T-cell (primary cell): ENCODE data around the gene RET. TPM values are rescaled to one million over a fixed set of nuclear protein-coding genes. Genes with fewer than 3 reads are reported as not detected.
A peak's percentile ranks its signal among the peaks of the same experiment; 100 is the strongest.

Experiments
- ATAC-seq, 4 experiments: fragments of 200-7000 bp in 3 of 4; fragments of 150-1000 bp in 1 of 4; cut with Tn5 transposase; replicated peaks in 1 of 4; 1 replicate in 3 of 4; 2 replicates in 1 of 4; pipeline ENCODE4 v1.10.0; 2021; ENCODE audit warnings: moderate library complexity in 3 of 4, mild to moderate bottlenecking in 2 of 4, moderate number of reproducible peaks in 1 of 4
- CTCF ChIA-PET, 2 donors: fragments of 300-600 bp; sonication (Branson Sonifier 250); formaldehyde crosslinking; loops; one replicate each; lab custom pipeline; 2022; ENCODE audit warnings: antibody characterized with exemption in 2 of 2; lab: Charles Lee
- POLR2A ChIA-PET, 2 donors: fragments of 300-600 bp; sonication (Branson Sonifier 250); formaldehyde crosslinking; loops; one replicate each; lab custom pipeline; 2022; ENCODE audit warnings: antibody characterized with exemption in 2 of 2; lab: Charles Lee
- DNase-seq, 35 experiments: peaks; one replicate each; pipeline versions ENCODE4 v3.0.0 to v3.0.0-alpha.2; 2013 to 2023
- H3K27ac ChIP-seq: one replicate; pipeline ENCODE4 v1.5.1; 2013; ENCODE audit warnings: low read length
- H3K27me3 ChIP-seq, 2 experiments: replicated peaks in 1 of 2; 1 replicate in 1 of 2; 2 replicates in 1 of 2; pipeline versions ENCODE4 v1.6.1 to v1.7.0; 2013; ENCODE audit warnings: low read length in 1 of 2, mixed read lengths in 1 of 2; ENCODE audit not compliant: control insufficient read depth in 2 of 2, insufficient read depth in 2 of 2; ENCODE audit errors: extremely low read depth in 1 of 2
- H3K36me3 ChIP-seq, 2 donors: 1 replicate in 1 of 2; 2 replicates in 1 of 2; pipeline versions ENCODE4 v1.6.1 to v1.7.0; 2013; ENCODE audit warnings: low read length in 1 of 2; ENCODE audit not compliant: control insufficient read depth in 2 of 2, insufficient read depth in 1 of 2; ENCODE audit errors: extremely low read depth in 1 of 2
- H3K4me1 ChIP-seq, 2 experiments: 1 replicate in 1 of 2; 2 replicates in 1 of 2; pipeline versions ENCODE4 v1.6.1 to v1.7.0; 2013; ENCODE audit warnings: low read length in 2 of 2, mixed read lengths in 1 of 2; ENCODE audit not compliant: insufficient read depth in 2 of 2, control insufficient read depth in 1 of 2; ENCODE audit errors: extremely low read depth in 1 of 2
- H3K4me3 ChIP-seq, 2 donors: 1 replicate in 1 of 2; 2 replicates in 1 of 2; pipeline versions ENCODE4 v1.5.1 to v1.7.0; 2013; ENCODE audit warnings: mild to moderate bottlenecking in 2 of 2, low read length in 1 of 2, moderate library complexity in 1 of 2; ENCODE audit not compliant: control insufficient read depth in 1 of 2; ENCODE audit errors: extremely low read depth in 1 of 2
- H3K9me3 ChIP-seq: 2 replicates; pipeline ENCODE4 v1.7.0; 2013
- H3K27ac Mint-ChIP-seq, 2 donors: one replicate each; pipeline ENCODE4 v1.8.0; 2020 to 2021; ENCODE audit warnings: mild to moderate bottlenecking in 2 of 2, mixed read lengths in 2 of 2
- H3K27me3 Mint-ChIP-seq, 2 donors: one replicate each; pipeline ENCODE4 v1.8.0; 2021 to 2022; ENCODE audit warnings: mixed read lengths in 2 of 2
- H3K36me3 Mint-ChIP-seq: one replicate; pipeline ENCODE4 v1.8.0; 2021; ENCODE audit warnings: mixed read lengths
- H3K4me1 Mint-ChIP-seq, 3 donors: one replicate each; pipeline ENCODE4 v1.8.0; 2020 to 2022; ENCODE audit warnings: mixed read lengths in 3 of 3, mild to moderate bottlenecking in 1 of 3
- H3K4me3 Mint-ChIP-seq, 3 donors: one replicate each; pipeline ENCODE4 v1.8.0; 2020 to 2022; ENCODE audit warnings: mild to moderate bottlenecking in 3 of 3, mixed read lengths in 3 of 3, moderate library complexity in 3 of 3
- H3K9me3 Mint-ChIP-seq, 3 donors: one replicate each; pipeline ENCODE4 v1.8.0; 2020 to 2022; ENCODE audit warnings: mixed read lengths in 3 of 3
- WGBS: methylation state at CpG from one replicate; pipeline ENCODE4 v1.1.5; 2013; ENCODE audit warnings: missing lambda C conversion rate; ENCODE audit not compliant: insufficient coverage; 5-methylcytosine and 5-hydroxymethylcytosine counted together
- total RNA-seq, 35 experiments: library from RNA in 6 of 35; stranded (reverse) in 6 of 35; fragments of 120-200 nt in 1 of 35; gene quantifications; one replicate each; pipeline versions ENCODE4 v1.2.1 to v1.2.4 and lab custom pipeline; 2013 to 2026

RET gene
- total RNA-seq, 5 donors from 2014 or later (not counting 1 experiment from before 2014, with no cell fraction given): 0.13 to 0.25 (median 0.15) TPM; not detected in 2

GRCh38 chr10:43131256-43131655 is 54.4 kb downstream of the RET start:
- H3K36me3 ChIP-seq: no peaks in the 10 kb centered on the region
- no peak overlapping the region for H3K27ac ChIP-seq
- Mint-ChIP-seq H3K27me3 (no peaks in the 10 kb centered on the region), H3K4me3 (no peak overlapping the region), H3K4me1 (peaks cover 10 to 30% (median 17%) of the 10 kb centered on the region in 3 donors), H3K9me3 (no peaks in the 10 kb centered on the region), H3K36me3 (no peaks in the 10 kb centered on the region), H3K27ac (no peak overlapping the region)
- H3K4me1 ChIP-seq: peaks cover 0 to 12% of the 10 kb centered on the region in 2 experiments
- WGBS: 89% methylated on average over 5 of the region's 11 CpGs
- POLR2A ChIA-PET: no interaction called here
- DNase-seq (no peak), ATAC-seq (no peak)
- CTCF ChIA-PET: no interaction called here
- H3K4me3 ChIP-seq: no peak overlapping the region
- H3K9me3 ChIP-seq: no peaks in the 10 kb centered on the region
- H3K27me3 ChIP-seq: peaks cover 0 to 6% of the 10 kb centered on the region in 2 experiments

DNA sequence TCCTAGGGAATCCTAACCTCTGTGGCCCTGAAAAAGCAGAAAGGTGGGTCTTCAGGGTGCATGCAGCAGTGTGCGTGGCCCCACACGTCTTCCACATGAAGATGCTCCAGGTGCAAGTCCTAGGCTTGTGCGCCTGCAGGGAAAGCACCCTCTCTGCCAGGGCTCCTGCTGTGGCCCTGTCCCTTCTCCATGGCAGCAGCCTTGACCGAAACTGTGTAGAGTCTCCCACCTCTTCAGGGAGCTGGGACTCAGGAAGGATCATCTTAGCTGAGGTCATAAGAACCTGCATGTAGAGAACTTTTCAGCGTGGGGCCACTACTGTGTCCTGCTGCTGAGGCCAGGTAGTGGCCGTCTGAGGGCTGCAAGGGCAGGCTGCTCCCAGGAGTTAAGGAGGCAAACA is 55.0 kb downstream of the RET start:
- Mint-ChIP-seq H3K4me3 (no peak overlapping the region), H3K27me3 (no peaks in the 10 kb centered on the region), H3K36me3 (no peaks in the 10 kb centered on the region), H3K27ac (no peak overlapping the region), H3K9me3 (no peaks in the 10 kb centered on the region), H3K4me1 (peaks cover 14 to 31% (median 19%) of the 10 kb centered on the region in 3 donors)
- Histone ChIP-seq H3K27ac (no peak overlapping the region), H3K4me3 (no peak overlapping the region), H3K27me3 (peaks cover 0 to 5% of the 10 kb centered on the region in 2 experiments), H3K36me3 (no peaks in the 10 kb centered on the region), H3K4me1 (peaks cover 0 to 10% of the 10 kb centered on the region in 2 experiments), H3K9me3 (no peaks in the 10 kb centered on the region)
- ATAC-seq: no peak
- DNase-seq: no peak
- WGBS: 93% methylated on average over 5 of the region's 6 CpGs
- CTCF ChIA-PET: no interaction called here
- POLR2A ChIA-PET: no interaction called here

DNA sequence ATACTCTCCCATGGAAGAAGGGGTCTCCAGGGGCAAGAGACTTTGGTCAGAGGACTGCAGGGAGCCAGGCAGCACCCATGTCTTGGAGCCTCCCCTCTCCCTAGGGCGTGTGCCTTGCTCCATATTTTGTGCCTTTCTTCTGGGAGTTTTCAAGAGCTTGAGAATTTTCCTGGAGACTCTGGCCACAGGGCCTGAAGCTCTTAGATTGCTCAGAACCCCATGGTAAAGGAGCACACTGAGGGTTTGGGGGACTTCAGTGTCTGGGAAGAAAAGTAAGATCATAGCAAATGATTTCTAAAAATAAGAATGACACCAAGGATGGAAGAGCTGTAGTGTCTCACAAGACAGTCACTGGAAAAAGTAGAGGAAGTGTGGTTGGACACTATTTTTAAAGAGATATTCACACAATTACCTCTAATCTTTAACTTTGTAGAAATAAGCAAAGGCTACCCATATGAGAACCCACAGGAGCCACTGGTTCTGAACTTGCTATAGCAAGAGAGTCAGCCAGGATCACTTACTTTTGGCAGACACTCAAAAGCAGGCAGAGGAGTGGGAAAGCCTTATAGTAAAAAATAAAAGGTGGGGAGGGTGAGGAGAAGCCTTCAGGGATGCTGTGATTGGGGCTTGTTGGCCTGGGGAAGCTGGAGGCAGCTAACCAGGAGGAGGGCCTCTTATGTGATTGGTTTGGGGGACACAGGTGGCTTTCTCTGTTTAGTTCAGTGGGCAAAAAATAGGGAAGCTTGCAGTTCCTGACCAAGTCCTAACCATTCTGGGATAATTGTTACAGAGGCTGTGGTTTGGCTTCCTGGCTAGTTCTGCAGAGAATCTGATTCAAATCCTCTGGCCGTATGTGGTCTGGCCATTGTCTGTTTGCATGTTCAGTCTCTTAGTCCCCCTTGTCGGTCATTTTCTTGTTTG is 56.3 kb downstream of the RET start:
- H3K4me1 Mint-ChIP-seq: peaks cover 20 to 24% (median 21%) of the 10 kb centered on the region in 3 donors
- peaks cover 0 to 5% of the 10 kb centered on the region in 2 experiments for H3K27me3 ChIP-seq
- H3K27ac Mint-ChIP-seq: no peak overlapping the region
- ChIA-PET POLR2A (no interaction called here), CTCF (no interaction called here)
- no peak overlapping the region for H3K27ac ChIP-seq
- H3K36me3 Mint-ChIP-seq: no peaks in the 10 kb centered on the region
- H3K36me3 ChIP-seq: no peaks in the 10 kb centered on the region
- no peak for DNase-seq
- peaks cover 4 to 16% of the 10 kb centered on the region in 2 experiments for H3K4me1 ChIP-seq
- WGBS: 75% methylated on average over 1 of the region's 3 CpGs
- no peak overlapping the region for H3K4me3 Mint-ChIP-seq
- no peak for ATAC-seq
- no peaks in the 10 kb centered on the region for H3K9me3 Mint-ChIP-seq
- H3K9me3 ChIP-seq: no peaks in the 10 kb centered on the region
- no peak overlapping the region for H3K4me3 ChIP-seq
- no peaks in the 10 kb centered on the region for H3K27me3 Mint-ChIP-seq

- ATAC-seq: no peak
- Mint-ChIP-seq H3K4me3 (no peak overlapping the region), H3K4me1 (peaks cover 20 to 28% (median 25%) of the 10 kb centered on the region in 3 donors), H3K9me3 (no peaks in the 10 kb centered on the region), H3K27ac (no peak overlapping the region), H3K36me3 (no peaks in the 10 kb centered on the region), H3K27me3 (no peaks in the 10 kb centered on the region)
- Histone ChIP-seq H3K27me3 (no peaks in the 10 kb centered on the region), H3K9me3 (no peaks in the 10 kb centered on the region), H3K4me1 (peaks cover 6 to 10% of the 10 kb centered on the region in 2 experiments), H3K27ac (no peak overlapping the region), H3K36me3 (no peaks in the 10 kb centered on the region), H3K4me3 (no peak overlapping the region)
- ChIA-PET CTCF (interaction anchor here in 1 of 2 donors (0.6 to 1.1 kb wide), 2 partner anchors 70 to 334 kb away, joined by 4 read pairs; no protein-coding TSS in a partner anchor), POLR2A (no interaction called here)
- WGBS: 92% methylated on average over 2 of the region's 5 CpGs
- no peak for DNase-seq
Observed at GRCh38 chr10:43134126-43134905, 57.4 kb downstream of the RET start.

- 100% methylated on average over 4 of the region's 5 CpGs for WGBS
- Mint-ChIP-seq H3K4me3 (peak overlapping the region in 1 of 3 donors; percentile 92), H3K27me3 (no peaks in the 10 kb centered on the region), H3K27ac (no peak overlapping the region), H3K36me3 (no peaks in the 10 kb centered on the region), H3K9me3 (no peaks in the 10 kb centered on the region), H3K4me1 (peaks cover 24 to 35% (median 30%) of the 10 kb centered on the region in 3 donors)
- Histone ChIP-seq H3K4me3 (no peak overlapping the region), H3K4me1 (peaks cover 11 to 16% of the 10 kb centered on the region in 2 experiments), H3K36me3 (no peaks in the 10 kb centered on the region), H3K27ac (no peak overlapping the region), H3K9me3 (no peaks in the 10 kb centered on the region), H3K27me3 (no peaks in the 10 kb centered on the region)
- ChIA-PET POLR2A (no interaction called here), CTCF (no interaction called here)
- no peak for DNase-seq
- ATAC-seq: no peak
Observed at GRCh38 chr10:43135064-43135463, 58.2 kb downstream of the RET start.

DNA sequence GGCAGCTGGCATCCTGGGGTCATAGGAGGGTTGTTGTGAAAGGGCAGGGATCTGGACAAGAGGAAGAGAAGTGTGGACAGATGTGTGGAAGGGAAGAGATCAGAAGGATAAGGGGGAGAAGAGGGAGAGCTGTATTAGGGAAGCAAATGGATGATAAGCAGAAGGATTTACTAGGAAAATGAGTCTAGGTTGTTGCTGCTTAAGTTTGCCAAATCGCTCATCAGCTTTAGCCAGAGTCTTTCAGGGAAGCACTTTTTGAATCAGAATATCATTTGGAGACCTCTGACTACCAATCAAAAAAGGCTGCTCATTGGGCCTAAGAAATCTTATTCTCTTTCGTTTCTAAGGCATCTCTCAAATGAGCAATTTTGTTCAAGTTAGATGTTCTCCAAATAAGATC is 58.8 kb downstream of the RET start:
- H3K9me3 Mint-ChIP-seq: no peaks in the 10 kb centered on the region
- H3K27ac Mint-ChIP-seq: peak overlapping the region; percentile 11 to 21
- ChIA-PET CTCF (no interaction called here), POLR2A (interaction anchor here (0.5 to 0.6 kb wide), 3 partner anchors 11 to 187 kb away, joined by 4 read pairs; no protein-coding TSS in a partner anchor)
- Histone ChIP-seq H3K36me3 (no peaks in the 10 kb centered on the region), H3K9me3 (no peaks in the 10 kb centered on the region), H3K4me3 (no peak overlapping the region), H3K27ac (no peak overlapping the region), H3K27me3 (no peaks in the 10 kb centered on the region), H3K4me1 (peaks cover 15 to 17% of the 10 kb centered on the region in 2 experiments)
- DNase-seq (no peak), ATAC-seq (no peak)
- peaks cover 2% of the 10 kb centered on the region for H3K36me3 Mint-ChIP-seq
- H3K27me3 Mint-ChIP-seq: no peaks in the 10 kb centered on the region
- peak overlapping the region; percentile 2 to 92 (median 90) for H3K4me3 Mint-ChIP-seq
- peaks cover 29 to 41% (median 36%) of the 10 kb centered on the region in 3 donors for H3K4me1 Mint-ChIP-seq
- no CpG with 5 or more reads among the region's 2 CpGs for WGBS
